ENCODE data around the gene ANTXR1.

Gene ANTXR1

DNA sequence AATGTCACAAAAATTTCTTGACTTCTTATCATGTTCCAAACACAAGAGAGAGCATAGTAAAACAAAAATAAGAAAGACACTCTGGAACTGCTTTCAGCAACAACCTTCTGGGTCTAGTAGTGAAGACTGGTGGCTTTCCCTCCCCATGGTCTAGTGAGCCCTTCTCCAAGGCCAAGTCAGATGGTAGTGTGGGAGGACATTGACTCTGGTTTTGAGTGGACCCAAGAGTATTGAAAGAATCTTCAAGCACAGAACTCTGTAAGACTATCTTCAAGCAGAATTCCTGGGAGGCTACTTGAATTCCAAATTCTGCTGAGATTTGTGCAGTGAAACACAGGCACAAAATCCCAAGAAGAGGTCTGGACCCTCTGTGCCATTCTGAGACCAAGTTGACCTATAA, 21.1 kb downstream of the ANTXR1 start:
- DNase-seq (ENCODE audit: low read depth): no peak

DNA sequence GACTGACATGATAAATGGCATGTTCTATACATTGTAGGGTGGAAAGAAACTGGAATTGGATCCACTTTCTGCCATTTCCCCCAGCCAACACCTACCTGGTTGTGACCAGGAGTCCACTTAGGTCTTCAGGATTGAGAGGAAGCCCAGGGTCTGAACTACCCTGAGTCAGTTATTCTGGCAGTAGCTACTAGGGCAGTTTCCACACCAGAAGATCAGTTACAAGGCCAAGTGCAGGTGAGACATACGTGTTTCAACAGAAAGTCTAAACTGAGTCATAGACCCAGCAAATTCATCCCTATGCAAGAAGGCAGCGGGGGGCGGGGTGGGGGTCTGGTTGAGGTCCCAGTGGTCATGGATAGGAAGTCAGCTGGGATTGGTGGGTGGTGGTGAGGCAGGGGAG, 21.9 kb downstream of the ANTXR1 start:
- no peak for DNase-seq (ENCODE audit: low read depth)

DNA sequence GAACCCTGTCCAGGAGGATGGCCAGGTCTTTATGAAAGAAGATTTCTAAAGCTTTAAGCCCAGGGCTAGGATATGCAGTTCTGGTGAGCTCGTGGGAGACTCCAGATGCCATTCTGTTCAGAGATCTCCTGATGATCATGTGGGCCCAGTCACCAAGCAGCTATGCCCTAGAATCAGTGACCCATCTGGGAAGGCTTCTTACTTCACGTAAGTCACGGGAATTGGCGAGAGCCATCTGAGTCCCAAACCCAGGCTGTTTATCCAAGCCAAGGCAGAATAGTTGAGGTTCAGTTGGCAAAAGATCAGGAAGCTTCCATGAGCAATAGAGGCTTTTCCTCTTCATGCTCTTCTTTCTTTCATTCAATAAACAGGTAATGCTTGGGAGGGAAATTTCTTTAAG, 23.9 kb downstream of the ANTXR1 start:
- no peak for DNase-seq (ENCODE audit: low read depth)

- no peak for DNase-seq (ENCODE audit: low read depth)
These were observed 28.2 kb downstream of the ANTXR1 start for GRCh38 chr2:69041214-69041613.

DNA sequence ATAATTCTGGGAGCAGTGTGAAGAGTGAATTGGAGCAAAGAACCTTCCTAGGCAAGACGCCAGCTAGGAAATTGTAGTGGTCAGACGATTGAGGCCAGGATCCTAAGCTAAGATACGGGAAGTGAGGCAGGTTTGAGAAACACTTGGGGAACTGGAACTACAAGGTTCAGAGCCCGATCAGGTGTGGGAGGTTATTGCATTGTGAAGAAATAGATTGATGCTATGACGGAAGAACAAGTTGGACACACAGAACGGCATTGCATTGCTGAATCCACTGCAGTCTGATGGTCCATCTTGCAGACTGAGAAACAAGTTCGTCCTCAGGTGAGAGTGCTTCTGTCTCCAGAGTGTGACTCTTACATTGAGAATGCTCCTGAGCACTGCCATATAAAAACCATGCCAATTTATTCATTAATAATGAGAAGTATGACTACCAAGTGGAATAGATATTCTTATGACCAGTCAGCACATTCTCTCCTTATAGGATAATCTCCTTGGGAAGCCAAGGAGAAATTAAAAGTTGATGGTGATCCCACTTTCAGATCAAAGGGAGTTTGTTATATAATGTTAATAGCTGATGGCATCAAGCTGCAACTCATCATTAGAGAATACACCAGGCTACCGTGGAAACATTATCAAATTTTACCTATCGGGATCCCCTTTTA, 30.9 kb downstream of the ANTXR1 start:
- no peak for DNase-seq (ENCODE audit: low read depth)

DNA sequence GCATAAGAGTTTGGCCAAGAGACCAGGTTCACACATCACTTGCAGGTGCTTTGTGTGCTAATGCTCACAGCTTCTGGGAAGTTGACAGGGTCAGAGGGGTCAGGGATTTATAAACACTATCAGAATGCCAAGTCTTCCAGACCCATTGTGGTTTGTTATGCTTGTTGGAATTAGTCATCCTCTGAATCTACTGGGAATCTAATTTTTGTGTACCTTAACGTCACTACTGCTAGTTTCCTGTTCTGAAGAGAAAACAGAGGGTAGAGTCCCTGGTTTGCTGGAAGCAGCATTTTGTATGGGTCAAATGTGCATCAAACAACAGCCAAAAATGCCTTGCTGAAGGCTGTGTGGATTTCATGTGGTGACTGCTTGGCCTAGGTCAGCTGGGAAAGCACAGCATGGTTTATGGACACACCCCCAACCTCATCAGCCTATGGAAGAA, 33.3 kb downstream of the ANTXR1 start:
- DNase-seq (ENCODE audit: low read depth): no peak

DNA sequence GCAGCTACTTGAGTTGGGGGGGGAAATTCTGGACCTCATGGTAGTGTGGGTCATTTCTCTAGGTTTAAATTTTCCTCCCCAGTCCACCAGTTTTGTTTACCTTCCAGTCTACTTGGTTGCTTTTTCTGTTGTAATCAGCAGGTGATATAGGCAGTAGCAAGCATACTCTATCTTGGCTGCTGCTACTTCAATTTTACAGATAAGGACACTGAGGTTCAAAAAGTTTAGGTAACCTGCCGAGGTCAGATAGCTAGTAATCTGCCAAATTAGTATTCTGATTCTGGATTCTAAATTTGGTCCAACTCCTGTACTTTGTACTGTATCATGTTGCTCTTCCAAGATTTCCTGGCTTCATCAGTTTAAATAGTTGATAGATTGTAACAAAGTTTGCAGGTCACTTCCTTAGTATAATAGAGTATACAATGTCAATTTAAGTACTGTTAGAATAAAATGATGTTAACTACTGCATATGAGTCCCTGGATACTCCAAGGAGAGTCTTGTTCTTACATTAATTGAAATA, 34.7 kb downstream of the ANTXR1 start:
- DNase-seq (ENCODE audit: low read depth): no peak

GRCh38 chr2:69050802-69051201, 37.8 kb downstream of the ANTXR1 start:
- DNase-seq (ENCODE audit: low read depth): no peak

GRCh38 chr2:69053416-69053965, 40.5 kb downstream of the ANTXR1 start:
- DNase-seq (ENCODE audit: low read depth): no peak

GRCh38 chr2:69054431-69054830, 41.5 kb downstream of the ANTXR1 start:
- DNase-seq (ENCODE audit: low read depth): no peak

DNA sequence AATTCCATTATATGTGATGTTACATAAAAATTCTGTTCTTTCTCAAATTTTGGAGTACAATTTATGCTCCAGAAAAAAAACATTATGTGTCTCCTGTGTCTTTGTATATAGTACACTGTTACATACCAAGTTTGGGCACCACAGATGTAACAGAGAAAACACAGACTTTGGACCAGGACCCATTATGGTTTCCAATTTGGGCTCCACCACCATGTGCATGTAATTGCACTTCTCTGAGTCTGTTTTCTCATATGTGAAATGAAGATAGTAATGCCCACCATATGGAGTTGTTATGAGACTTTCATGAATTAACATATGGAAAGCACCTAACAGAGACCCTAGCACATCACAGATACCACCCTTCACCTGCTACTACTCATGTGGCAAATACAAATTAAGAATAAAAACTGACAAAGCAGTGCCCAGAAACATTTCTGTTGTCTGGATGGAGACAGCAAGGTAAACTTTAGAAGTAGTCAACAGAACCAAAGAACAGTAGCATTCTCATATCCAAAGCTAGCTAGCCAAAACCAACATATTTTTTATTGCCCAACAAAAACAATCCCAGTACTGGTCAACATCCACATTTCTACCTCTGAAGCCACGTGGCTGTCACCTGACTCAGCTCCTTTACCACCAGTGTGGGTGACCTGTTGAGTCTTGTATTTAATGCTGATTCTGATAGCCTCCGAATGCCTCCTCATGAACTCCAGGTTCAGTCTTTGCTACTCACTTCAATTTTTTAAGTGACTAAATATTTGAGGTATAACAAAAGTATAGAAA, 42.9 kb downstream of the ANTXR1 start:
- no peak for DNase-seq (ENCODE audit: low read depth)

- DNase-seq (ENCODE audit: low read depth): no peak
These were observed 44.7 kb downstream of the ANTXR1 start for GRCh38 chr2:69057660-69058059.

DNA sequence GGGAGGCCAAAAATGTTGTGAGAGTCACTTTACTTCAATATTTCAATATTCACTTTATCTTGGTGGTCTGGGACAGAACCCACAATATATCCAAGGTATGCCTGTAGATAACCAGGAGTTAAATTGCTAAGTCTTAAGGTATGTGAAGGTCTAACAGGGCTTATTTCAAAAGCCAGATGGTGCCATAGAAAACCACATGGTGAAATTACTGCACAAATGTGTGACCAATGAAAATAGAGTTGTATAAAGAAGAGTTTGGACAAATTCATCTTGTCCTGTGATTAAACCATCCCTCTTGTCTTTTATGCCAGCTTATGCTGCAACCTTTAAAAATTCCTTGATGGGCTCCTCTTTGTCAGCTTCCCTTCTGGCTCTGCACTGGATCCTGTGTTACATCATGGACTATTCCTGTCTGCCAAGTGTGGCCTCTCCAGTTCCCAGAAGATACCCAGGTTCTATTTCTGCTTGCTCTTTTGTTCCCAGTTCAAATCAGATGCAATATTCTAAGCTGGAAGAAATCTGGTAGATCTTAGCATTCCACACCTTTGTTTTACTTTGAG, 46.8 kb downstream of the ANTXR1 start:
- no peak for DNase-seq (ENCODE audit: low read depth)

- DNase-seq (ENCODE audit: low read depth): no peak
These were observed 48.0 kb downstream of the ANTXR1 start for GRCh38 chr2:69060938-69061501.

GRCh38 chr2:69061525-69061924, 48.5 kb downstream of the ANTXR1 start:
- DNase-seq (ENCODE audit: low read depth): no peak

DNA sequence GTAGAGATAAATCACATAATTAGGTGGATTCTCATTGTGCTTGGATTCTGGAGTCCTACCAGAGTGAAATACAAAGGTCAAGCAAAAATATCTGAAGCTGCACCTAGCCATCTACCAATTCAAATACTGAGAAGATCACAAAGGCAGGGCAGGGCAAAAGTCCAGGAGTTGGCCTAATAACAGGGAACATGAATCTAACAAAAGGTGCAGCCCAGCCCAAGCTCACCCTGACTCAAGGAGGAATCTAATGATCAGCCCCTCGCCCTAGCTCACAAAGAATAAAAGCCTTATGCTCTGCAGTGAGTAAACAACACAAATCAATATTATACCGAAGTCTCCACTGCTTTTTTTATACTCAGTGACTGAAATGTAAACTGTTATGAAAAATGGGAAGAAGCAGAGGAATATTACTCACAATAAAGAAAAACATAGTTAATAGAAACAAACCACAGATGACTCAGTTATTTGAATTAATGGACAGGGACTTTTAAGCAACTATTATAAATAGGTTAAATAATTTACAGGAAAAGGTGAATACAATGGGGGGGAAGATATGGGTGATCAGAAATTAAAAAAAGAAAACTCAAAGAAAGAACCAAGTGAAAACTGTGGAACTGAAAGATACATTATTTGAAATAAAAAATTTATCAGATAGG, 49.5 kb downstream of the ANTXR1 start:
- no peak for DNase-seq (ENCODE audit: low read depth)

DNA sequence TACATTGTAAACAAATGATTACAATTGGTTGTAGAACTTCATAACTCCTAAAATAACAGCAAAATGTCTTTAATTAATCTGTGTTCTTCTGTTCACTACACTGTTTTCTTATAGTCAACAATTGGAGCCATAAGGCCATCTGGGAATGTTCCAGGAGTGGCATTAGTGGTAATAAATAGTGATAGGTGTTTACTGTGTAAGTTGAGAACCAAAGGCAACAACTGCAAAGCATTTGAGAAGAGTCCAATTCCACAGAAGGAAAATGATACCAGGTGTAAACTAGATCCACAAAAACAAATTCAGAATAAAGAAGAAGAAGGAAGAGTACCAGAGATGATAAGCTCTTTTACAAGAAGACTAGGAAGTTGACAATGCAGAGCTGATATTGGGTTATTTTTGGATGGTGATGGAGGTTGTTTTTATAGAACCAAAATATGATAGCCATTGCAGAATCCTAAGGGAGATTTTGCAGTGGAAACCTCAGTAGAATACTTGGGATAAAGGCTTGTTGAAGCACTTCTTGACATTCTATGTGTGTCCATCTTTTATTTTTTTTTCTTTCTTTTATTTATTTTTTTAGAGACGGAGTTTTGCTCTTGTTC, 52.9 kb downstream of the ANTXR1 start:
- no peak for DNase-seq (ENCODE audit: low read depth)

GRCh38 chr2:69067026-69067630, 54.1 kb downstream of the ANTXR1 start:
- DNase-seq (ENCODE audit: low read depth): no peak

DNA sequence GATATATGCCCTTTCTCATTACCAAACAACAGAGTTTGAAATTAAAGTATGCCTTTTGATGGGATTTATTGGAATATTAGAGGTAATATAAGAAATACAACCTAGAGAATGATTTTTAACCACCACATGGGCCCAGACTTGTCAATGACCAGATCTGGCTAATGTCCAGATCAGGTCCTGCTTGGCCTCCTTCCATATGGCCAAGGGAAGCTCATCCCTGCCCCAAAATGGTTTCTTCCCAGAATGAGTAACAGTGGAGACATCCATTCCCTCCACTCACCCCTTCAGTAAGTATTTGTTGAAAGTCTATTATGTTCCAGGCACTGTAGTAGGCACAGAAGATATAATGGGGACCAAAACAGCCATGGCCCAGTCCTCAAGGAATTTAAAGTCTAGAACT, 54.9 kb downstream of the ANTXR1 start:
- DNase-seq (ENCODE audit: low read depth): no peak

- DNase-seq (ENCODE audit: low read depth): no peak
These were observed 58.0 kb downstream of the ANTXR1 start for GRCh38 chr2:69070969-69071368.

GRCh38 chr2:69073928-69074570, 61.1 kb downstream of the ANTXR1 start:
- DNase-seq (ENCODE audit: low read depth): no peak
